ENCODE results near the gene STAG2. TPM values are rescaled to one million over a fixed set of nuclear protein-coding genes. Genes with fewer than 3 reads are reported as not detected.

STAG2 gene
- total and polyA plus RNA-seq, 2 experiments from 2014 or later = 68.8 to 92.8 TPM

DNA sequence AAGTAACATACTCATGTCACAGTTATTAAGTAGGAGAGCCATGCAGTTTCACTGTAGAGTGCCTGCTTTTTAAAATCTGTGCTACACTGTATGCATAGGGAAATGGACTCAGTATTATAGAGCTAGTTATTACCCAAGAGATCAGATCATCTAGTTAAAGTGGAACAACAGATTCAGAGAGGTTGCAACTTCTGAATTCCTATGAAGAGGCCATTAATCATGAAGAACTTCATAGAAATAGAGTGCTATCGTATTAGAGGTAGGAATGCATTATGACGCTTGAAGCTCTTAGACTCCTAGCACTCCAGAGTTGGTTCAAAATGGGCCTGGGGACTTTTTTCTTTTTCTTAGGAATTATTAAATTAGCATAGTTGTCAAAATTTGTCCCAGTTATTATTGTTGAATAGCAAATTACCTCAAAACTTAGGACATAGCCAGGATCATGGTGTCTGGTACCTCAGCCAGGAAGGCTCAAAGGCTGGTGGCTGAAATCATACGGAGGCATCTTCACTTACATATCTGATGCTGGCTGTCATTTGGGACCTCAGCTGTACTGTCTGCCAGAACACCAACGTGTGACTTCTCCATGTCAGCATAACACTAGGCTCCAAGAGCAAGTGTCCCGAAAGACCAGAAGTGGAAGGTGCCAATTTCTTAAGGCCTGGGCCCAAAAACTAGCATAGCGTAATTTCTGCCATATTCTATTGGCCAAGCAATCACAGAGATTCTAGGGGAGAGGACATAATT is 125.7 kb downstream of the STAG2 start (continued):
- TF ChIP-seq ZNF462 (CRISPR knock-in tag; IDR thresholded peaks at IDR 0.05) (no peak), CTCF (conservative IDR thresholded peaks at IDR 0.05; ENCODE audit: low read depth in 2 of 2) (no peak), JUNB (IDR thresholded peaks at IDR 0.05; ENCODE audit: unreplicated experiment) (no peak), ZNF114 (CRISPR knock-in tag; IDR thresholded peaks at IDR 0.05) (no peak), EZH2phosphoT487 (IDR thresholded peaks at IDR 0.05; ENCODE audit: unreplicated experiment) (no peak), ETS1 (IDR thresholded peaks at IDR 0.05) (no peak), POLR2AphosphoS5 (IDR thresholded peaks at IDR 0.05; ENCODE audit: low read depth) (no peak)
